Measurements from ENCODE around the gene EYS.

- no peak for TF ChIP-seq POLR2A (IDR thresholded peaks at IDR 0.05)
- TF ChIP-seq CTCF (IDR thresholded peaks at IDR 0.05): no peak
Measured at GRCh38 chr6:64254558-64254957, 1452.5 kb downstream of the EYS start.
